ENCODE results near the gene CADM1. TPM values are rescaled to one million over a fixed set of nuclear protein-coding genes. Genes with fewer than 3 reads are reported as not detected.

The CADM1 gene
- total RNA-seq, 1 donor, result 86.5 TPM

DNA sequence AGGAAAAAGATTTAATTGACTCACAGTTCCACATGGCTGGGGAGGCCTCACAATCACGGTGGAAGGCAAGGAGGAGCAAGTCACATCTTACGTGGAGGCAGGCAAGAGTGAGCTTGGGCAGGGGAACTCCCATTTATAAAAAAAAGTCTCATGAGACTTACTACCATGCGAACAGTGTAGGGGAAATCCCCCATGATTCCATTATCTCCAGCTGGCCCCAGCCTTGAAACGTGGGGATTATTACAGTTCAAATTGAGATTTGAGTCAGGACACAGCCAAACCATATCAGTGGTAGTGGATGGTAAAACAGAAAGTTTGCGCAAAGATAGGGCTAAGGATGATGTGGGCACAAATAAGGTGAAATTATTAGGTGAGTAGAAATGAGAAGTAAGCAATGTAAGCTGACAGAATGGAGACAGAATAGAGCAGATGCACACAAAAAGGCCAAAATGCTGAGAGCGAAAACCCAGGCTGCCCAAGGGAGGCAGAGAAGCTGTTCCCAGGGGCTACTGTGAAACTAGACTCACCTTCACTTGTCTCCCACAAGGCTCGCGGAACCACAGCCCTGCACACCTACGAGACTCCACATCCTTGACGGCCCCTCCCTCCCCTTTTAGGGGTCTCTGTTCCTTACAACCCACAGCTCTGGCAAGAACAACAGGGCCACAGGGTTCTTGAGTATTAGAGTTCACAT, 377.6 kb downstream of the CADM1 start:
- no peak for DNase-seq (ENCODE audit: insufficient read length, low spot score, missing footprints)
- no peak for TF ChIP-seq CTCF (IDR thresholded peaks at IDR 0.05; ENCODE audit: extremely low read depth, low read depth, low read length)
- Histone ChIP-seq H3K4me3 (ENCODE audit: insufficient read depth, low read length) (no peak overlapping the region), H3K9me3 (ENCODE audit: low read depth, low read length) (no peaks in the 10 kb centered on the region), H3K36me3 (ENCODE audit: insufficient read depth, low read length) (no peaks in the 10 kb centered on the region), H3K4me2 (ENCODE audit: insufficient read depth, low read length) (no peak overlapping the region), H2AFZ (ENCODE audit: low read length) (no peak overlapping the region), H3K27ac (ENCODE audit: low read depth, low read length) (no peak overlapping the region), H4K20me1 (ENCODE audit: insufficient read depth, low read length) (no peaks in the 10 kb centered on the region), H3K79me2 (ENCODE audit: insufficient read depth, low read length) (no peaks in the 10 kb centered on the region), H3K4me1 (ENCODE audit: insufficient read depth, low read length) (no peaks in the 10 kb centered on the region), H3K27me3 (ENCODE audit: insufficient read depth, low read length) (no peaks in the 10 kb centered on the region)

DNA sequence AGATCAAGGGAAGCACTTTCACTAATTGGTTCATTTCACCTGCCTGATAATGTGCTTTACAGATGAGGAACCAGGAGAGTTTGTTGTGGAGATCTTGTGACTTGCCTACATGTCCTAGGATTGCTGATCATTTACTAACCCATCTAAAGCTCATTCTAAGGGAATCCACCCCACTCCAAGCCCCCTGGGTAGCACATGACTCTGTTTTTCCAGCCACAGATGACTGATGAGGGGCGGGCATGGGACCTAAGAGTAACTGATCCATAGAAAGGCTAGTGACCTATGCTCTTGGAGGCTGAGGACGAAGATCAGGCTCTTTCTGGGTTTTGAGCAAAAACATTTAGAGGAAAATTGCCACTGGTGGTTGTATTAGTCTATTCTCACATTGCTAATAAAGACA, 378.1 kb downstream of the CADM1 start:
- Histone ChIP-seq H3K27ac (ENCODE audit: low read depth, low read length) (no peak overlapping the region), H3K27me3 (ENCODE audit: insufficient read depth, low read length) (no peaks in the 10 kb centered on the region), H3K4me2 (ENCODE audit: insufficient read depth, low read length) (no peak overlapping the region), H3K79me2 (ENCODE audit: insufficient read depth, low read length) (no peaks in the 10 kb centered on the region), H3K9me3 (ENCODE audit: low read depth, low read length) (no peaks in the 10 kb centered on the region), H2AFZ (ENCODE audit: low read length) (no peak overlapping the region), H3K4me3 (ENCODE audit: insufficient read depth, low read length) (no peak overlapping the region), H4K20me1 (ENCODE audit: insufficient read depth, low read length) (no peaks in the 10 kb centered on the region), H3K4me1 (ENCODE audit: insufficient read depth, low read length) (no peaks in the 10 kb centered on the region), H3K36me3 (ENCODE audit: insufficient read depth, low read length) (no peaks in the 10 kb centered on the region)
- no peak for DNase-seq (ENCODE audit: insufficient read length, low spot score, missing footprints)
- TF ChIP-seq CTCF (IDR thresholded peaks at IDR 0.05; ENCODE audit: extremely low read depth, low read depth, low read length), result no peak

DNA sequence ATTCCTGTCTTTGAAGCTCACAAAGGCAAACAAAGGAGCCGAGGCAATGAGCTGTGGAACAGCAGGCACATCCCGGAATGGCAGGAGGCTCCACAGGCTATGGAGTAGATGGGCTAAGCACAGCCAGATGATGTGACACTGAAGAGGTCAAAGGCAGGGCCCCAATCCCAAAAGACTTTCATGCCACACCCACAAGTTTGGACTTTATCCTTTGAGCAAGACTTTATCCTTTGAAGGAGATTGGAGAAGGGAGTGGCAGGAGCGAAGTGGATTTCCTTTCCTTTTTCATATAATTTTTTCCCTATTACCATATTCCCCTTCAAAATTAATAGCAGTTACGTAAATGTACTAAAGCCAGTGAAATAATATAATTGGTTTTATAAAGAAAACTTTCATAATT, 379.4 kb downstream of the CADM1 start:
- TF ChIP-seq CTCF (IDR thresholded peaks at IDR 0.05; ENCODE audit: extremely low read depth, low read depth, low read length), result no peak
- Histone ChIP-seq H3K27ac (ENCODE audit: low read depth, low read length) (no peak overlapping the region), H3K4me2 (ENCODE audit: insufficient read depth, low read length) (no peak overlapping the region), H2AFZ (ENCODE audit: low read length) (no peak overlapping the region), H4K20me1 (ENCODE audit: insufficient read depth, low read length) (no peaks in the 10 kb centered on the region), H3K4me1 (ENCODE audit: insufficient read depth, low read length) (no peaks in the 10 kb centered on the region), H3K4me3 (ENCODE audit: insufficient read depth, low read length) (no peak overlapping the region), H3K9me3 (ENCODE audit: low read depth, low read length) (no peaks in the 10 kb centered on the region), H3K27me3 (ENCODE audit: insufficient read depth, low read length) (no peaks in the 10 kb centered on the region), H3K36me3 (ENCODE audit: insufficient read depth, low read length) (no peaks in the 10 kb centered on the region), H3K79me2 (ENCODE audit: insufficient read depth, low read length) (no peaks in the 10 kb centered on the region)
- no peak for DNase-seq (ENCODE audit: insufficient read length, low spot score, missing footprints)

- Histone ChIP-seq H2AFZ (ENCODE audit: low read length) (no peak overlapping the region), H3K36me3 (ENCODE audit: insufficient read depth, low read length) (no peaks in the 10 kb centered on the region), H3K27me3 (ENCODE audit: insufficient read depth, low read length) (no peaks in the 10 kb centered on the region), H3K9me3 (ENCODE audit: low read depth, low read length) (no peaks in the 10 kb centered on the region), H3K4me1 (ENCODE audit: insufficient read depth, low read length) (no peaks in the 10 kb centered on the region), H3K27ac (ENCODE audit: low read depth, low read length) (no peak overlapping the region), H4K20me1 (ENCODE audit: insufficient read depth, low read length) (no peaks in the 10 kb centered on the region), H3K4me2 (ENCODE audit: insufficient read depth, low read length) (no peak overlapping the region), H3K79me2 (ENCODE audit: insufficient read depth, low read length) (no peaks in the 10 kb centered on the region), H3K4me3 (ENCODE audit: insufficient read depth, low read length) (no peak overlapping the region)
- TF ChIP-seq CTCF (IDR thresholded peaks at IDR 0.05; ENCODE audit: extremely low read depth, low read depth, low read length), result no peak
- no peak for DNase-seq (ENCODE audit: insufficient read length, low spot score, missing footprints)
These were observed 380.6 kb downstream of the CADM1 start for GRCh38 chr11:115123641-115124040.

Measured in osteoblast (primary cell).